ENCODE data around the gene ASCC2. TPM values are rescaled to one million over a fixed set of nuclear protein-coding genes. Genes with fewer than 3 reads are reported as not detected.
"Not testable (repeated sequence)": the region's sequence is repeated elsewhere in the genome, so short reads cannot be mapped to it uniquely, and the experiment has no call there.

The ASCC2 gene
- total and polyA plus RNA-seq, 9 donors = 26.9 to 55.6 (median 36.9) TPM

DNA sequence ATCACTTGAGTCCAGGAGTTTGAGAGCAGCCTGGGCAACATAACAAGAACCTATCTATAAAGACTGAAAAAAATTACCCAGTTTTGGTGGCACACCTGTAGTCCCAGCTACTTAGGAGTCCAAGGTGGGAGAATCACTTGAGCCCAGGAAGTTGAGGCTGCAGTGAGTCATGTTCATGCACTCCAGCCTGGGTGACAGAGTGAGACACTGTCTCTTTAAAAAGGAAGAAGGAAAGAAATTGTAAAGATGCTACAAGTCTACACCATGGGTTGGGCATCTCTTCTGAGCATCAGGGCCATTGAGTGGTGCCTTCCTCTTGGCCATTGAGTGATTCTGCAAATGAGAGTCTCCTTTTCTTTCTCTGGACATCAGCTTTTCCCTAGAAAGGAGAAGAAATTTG is 29.2 kb upstream of the ASCC2 start:
- TF ChIP-seq, protein P1, sequence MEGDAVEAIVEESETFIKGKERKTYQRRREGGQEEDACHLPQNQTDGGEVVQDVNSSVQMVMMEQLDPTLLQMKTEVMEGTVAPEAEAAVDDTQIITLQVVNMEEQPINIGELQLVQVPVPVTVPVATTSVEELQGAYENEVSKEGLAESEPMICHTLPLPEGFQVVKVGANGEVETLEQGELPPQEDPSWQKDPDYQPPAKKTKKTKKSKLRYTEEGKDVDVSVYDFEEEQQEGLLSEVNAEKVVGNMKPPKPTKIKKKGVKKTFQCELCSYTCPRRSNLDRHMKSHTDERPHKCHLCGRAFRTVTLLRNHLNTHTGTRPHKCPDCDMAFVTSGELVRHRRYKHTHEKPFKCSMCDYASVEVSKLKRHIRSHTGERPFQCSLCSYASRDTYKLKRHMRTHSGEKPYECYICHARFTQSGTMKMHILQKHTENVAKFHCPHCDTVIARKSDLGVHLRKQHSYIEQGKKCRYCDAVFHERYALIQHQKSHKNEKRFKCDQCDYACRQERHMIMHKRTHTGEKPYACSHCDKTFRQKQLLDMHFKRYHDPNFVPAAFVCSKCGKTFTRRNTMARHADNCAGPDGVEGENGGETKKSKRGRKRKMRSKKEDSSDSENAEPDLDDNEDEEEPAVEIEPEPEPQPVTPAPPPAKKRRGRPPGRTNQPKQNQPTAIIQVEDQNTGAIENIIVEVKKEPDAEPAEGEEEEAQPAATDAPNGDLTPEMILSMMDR (IDR thresholded peaks at IDR 0.05) = no peak
- no peak for TF ChIP-seq POLR2A (IDR thresholded peaks at IDR 0.05)
- no peak for TF ChIP-seq EP300 (IDR thresholded peaks at IDR 0.05)
- Histone ChIP-seq H3K4me3 (no peak overlapping the region), H3K36me3 (no peaks in the 10 kb centered on the region), H3K27me3 (no peaks in the 10 kb centered on the region), H3K4me1 (ENCODE audit: insufficient read depth) (no peaks in the 10 kb centered on the region), H3K27ac (no peak overlapping the region), H3K9me3 (no peaks in the 10 kb centered on the region)
- DNase-seq = no peak
- intact Hi-C loops (cut with DNase I) = no loop called here

DNA sequence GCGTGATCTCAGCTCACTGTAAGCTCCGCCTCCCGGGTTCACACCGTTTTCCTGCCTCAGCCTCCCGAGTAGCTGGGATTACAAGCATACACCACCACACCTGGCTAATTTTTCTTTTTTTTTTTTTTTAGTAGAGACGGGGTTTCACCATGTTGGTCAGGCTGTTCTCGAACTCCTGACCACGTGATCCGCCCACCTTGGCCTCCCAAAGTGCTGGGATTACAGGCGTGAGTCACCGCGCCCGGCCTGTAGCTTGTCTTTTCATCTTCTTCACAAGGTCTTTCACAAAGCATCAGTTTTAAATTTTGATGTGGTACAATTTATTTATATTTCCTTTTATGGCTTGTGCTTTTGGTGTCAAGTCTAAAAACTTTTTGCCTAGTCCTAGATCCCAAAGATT is 27.5 kb upstream of the ASCC2 start:
- H3K36me3 ChIP-seq; intact Hi-C loops (cut with DNase I); H3K4me3 ChIP-seq; H3K27me3 ChIP-seq; DNase-seq; H3K9me3 ChIP-seq; H3K27ac ChIP-seq; H3K4me1 ChIP-seq (ENCODE audit: insufficient read depth): not testable (repeated sequence)
- WGBS, 3 donors = 89 to 92% (median 90%) methylated on average over 13 of the region's 13 CpGs

DNA sequence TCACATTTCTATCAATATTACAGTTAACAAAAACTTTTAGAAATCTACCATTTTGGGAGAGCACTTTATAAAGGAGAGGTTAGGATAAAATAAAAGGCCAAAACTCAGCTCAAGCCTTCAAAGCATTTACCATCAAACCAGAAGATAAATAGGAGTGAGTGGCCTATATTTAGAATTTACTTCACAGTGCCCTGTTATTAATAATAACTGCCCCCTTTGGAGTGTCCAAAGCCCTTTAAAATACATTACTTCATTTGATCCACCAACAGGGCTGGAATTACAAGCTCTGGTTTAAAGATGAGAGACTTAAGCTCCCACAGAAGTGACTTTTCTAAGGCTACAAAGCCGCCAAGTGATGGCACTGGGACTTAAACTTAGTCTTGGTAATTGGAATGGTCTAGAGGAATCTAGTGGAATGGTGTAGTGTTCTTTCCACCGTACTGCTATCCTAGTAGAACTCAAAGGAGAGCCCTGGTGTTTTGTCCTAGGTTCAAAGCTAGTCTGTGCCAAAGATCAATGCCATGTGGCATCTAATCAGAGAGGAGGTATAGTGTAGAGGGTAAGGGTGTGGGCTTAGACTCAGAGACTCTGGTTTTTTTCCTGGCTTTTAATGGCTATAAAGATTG is 23.7 kb upstream of the ASCC2 start:
- Histone ChIP-seq H3K9me3 (no peaks in the 10 kb centered on the region), H3K4me3 (no peak overlapping the region), H3K36me3 (no peaks in the 10 kb centered on the region), H3K27me3 (no peaks in the 10 kb centered on the region), H3K27ac (no peak overlapping the region), H3K4me1 (ENCODE audit: insufficient read depth) (no peaks in the 10 kb centered on the region)
- 91 to 93% (median 93%) methylated on average over 2 of the region's 2 CpGs for WGBS, 3 donors
- DNase-seq = no peak
- intact Hi-C loops (cut with DNase I) = no loop called here
- TF ChIP-seq, protein P1 (IDR thresholded peaks at IDR 0.05) = no peak
- TF ChIP-seq EP300 (IDR thresholded peaks at IDR 0.05) (no peak), POLR2A (IDR thresholded peaks at IDR 0.05) (no peak)

DNA sequence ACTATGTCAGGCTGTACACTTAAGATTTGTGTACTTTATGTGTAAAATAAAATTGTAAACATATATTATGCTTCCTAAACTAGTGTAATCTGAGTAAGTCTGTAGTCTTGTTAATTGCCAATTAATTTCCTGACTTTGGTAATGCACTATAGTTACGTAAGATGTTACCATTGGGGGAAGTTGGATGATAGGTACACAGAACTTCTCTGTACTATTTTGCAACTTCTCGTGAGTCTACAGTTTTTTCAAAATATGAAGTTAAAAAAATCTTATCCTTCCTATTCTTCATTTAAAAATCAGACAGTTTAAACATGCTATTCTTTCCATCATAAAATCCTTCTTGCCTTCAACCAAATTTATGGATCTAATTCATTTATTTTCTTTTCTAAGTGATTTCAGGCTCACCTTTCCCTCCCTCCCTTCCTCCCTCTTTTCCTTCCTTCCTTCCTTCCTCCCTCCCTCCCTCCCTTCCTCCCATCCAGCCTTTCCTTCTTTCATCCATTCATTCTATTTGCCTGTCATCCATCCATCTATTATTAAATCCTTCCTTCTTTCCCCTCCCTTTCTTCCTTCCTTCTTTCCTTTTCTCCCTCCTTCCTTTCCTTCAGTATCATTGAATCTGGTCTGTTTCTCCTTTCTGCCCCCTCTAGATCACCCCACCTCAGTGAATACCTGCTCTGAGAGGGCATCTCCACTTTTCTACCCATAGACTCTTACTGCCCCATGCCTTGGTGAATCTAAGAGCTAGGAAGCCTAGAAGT is 22.1 kb upstream of the ASCC2 start:
- no peak overlapping the region for H3K27ac ChIP-seq
- intact Hi-C loops (cut with DNase I) = no loop called here
- WGBS, 3 donors = 74 to 78% (median 76%) methylated on average over 2 of the region's 2 CpGs
- TF ChIP-seq EP300 (IDR thresholded peaks at IDR 0.05) (no peak), POLR2A (IDR thresholded peaks at IDR 0.05) (no peak)
- TF ChIP-seq, protein P1 (IDR thresholded peaks at IDR 0.05) = no peak
- H3K9me3 ChIP-seq = no peaks in the 10 kb centered on the region
- H3K4me3 ChIP-seq = no peak overlapping the region
- DNase-seq = no peak
- no peaks in the 10 kb centered on the region for H3K27me3 ChIP-seq
- no peaks in the 10 kb centered on the region for H3K4me1 ChIP-seq (ENCODE audit: insufficient read depth)
- no peaks in the 10 kb centered on the region for H3K36me3 ChIP-seq

DNA sequence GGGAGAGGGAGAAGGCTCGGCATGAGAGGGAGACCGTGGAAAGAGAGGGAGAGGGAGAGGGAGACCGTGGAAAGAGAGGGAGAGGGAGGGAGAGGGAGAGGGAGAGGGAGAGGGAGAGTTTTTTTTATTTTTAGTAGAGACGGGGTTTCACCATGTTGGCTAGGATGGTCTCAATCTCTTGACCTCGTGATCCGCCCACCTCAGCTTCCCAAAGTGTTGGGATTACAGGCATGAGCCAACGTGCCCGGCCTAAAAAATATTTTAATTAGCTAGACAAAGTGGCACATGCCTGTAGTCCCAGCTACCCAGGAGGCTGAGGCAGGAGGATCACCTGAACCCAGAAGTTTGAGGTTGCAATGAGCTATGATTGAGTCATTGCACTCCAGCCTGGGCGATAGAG is 21.0 kb upstream of the ASCC2 start:
- DNase-seq; H3K27ac ChIP-seq; H3K27me3 ChIP-seq; H3K9me3 ChIP-seq; H3K36me3 ChIP-seq; H3K4me3 ChIP-seq; intact Hi-C loops (cut with DNase I); H3K4me1 ChIP-seq (ENCODE audit: insufficient read depth): not testable (repeated sequence)
- 73 to 81% (median 78%) methylated on average over 9 of the region's 9 CpGs for WGBS, 3 donors

Measured in ovary (tissue), 9 donors.